GM23338 (cell line): Measurements from ENCODE around the gene NTNG1.

Experiments
- CREB1 ChIP-seq: fragments of 250-450 bp; sonication (Bioruptor Pico); IDR thresholded peaks from 2 replicates; pipeline ENCODE4 v1.5.0; 2020; ENCODE audit warnings: low read depth, mild to moderate bottlenecking, moderate library complexity
- EZH2 ChIP-seq: fragments of 200-600 bp; sonication (generic); IDR thresholded peaks from one replicate; pipeline ENCODE4 v1.8.0; 2017; ENCODE audit warnings: antibody characterized with exemption, mild to moderate bottlenecking, low read depth; ENCODE audit not compliant: unreplicated experiment
- EZH2phosphoT487 ChIP-seq: fragments of 200-600 bp; sonication (generic); IDR thresholded peaks from one replicate; pipeline ENCODE4 v1.8.1; 2018; ENCODE audit warnings: antibody characterized with exemption; ENCODE audit not compliant: unreplicated experiment
- JUNB ChIP-seq: IDR thresholded peaks from one replicate; pipeline ENCODE4 v1.6.1; 2016; ENCODE audit warnings: antibody characterized with exemption; ENCODE audit not compliant: unreplicated experiment
- NANOG ChIP-seq: IDR thresholded peaks from 2 replicates; pipeline ENCODE4 v1.6.1; 2016; ENCODE audit warnings: antibody characterized with exemption, borderline replicate concordance
- POLR2AphosphoS5 ChIP-seq: IDR thresholded peaks from 2 replicates; pipeline ENCODE4 v1.6.1; 2016; ENCODE audit warnings: antibody characterized with exemption, low read depth
- ZNF114 ChIP-seq: fragments of 250-450 bp; sonication (Bioruptor Pico); IDR thresholded peaks from 2 replicates; pipeline ENCODE4 v1.5.0; 2020; ENCODE audit warnings: mild to moderate bottlenecking, moderate library complexity
- TF ChIP-seq, protein P1 (sequence below), 2 experiments: fragments of 200-600 bp in 1 of 2; sonication (generic) in 1 of 2; conservative IDR thresholded peaks; 2 replicates each; pipeline versions ENCODE4 v1.5.1 to v1.6.1; 2016 to 2017; ENCODE audit warnings: antibody characterized with exemption in 2 of 2, low read depth in 2 of 2, mild to moderate bottlenecking in 2 of 2, moderate library complexity in 1 of 2
- TF ChIP-seq, protein P2 (sequence below): IDR thresholded peaks from one replicate; pipeline ENCODE4 v1.6.1; 2018; ENCODE audit warnings: antibody characterized with exemption; ENCODE audit not compliant: unreplicated experiment

DNA sequence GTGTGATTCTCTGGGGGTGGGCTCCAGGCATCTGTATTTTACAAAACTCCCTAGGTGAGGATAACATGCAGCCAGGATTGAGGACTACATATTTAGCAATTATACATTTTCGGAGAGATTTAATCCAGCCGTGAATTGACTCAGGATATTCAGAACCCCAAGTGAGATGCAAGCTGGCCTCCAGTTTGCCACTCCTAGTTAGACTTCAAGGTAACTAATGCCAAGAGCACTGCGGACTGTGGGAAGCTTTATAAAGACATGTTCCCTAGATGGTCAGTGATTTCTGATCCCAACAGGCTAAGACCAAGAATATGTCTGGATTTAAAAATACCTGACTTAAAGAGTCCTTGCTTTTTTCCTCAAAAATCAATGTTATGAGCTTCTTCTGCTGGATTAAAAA, 308.5 kb downstream of the NTNG1 start:
- TF ChIP-seq CREB1 (no peak), EZH2 (no peak), POLR2AphosphoS5 (no peak), EZH2phosphoT487 (no peak), JUNB (no peak), NANOG (no peak), ZNF114 (CRISPR knock-in tag) (no peak)
- TF ChIP-seq, protein P1, sequence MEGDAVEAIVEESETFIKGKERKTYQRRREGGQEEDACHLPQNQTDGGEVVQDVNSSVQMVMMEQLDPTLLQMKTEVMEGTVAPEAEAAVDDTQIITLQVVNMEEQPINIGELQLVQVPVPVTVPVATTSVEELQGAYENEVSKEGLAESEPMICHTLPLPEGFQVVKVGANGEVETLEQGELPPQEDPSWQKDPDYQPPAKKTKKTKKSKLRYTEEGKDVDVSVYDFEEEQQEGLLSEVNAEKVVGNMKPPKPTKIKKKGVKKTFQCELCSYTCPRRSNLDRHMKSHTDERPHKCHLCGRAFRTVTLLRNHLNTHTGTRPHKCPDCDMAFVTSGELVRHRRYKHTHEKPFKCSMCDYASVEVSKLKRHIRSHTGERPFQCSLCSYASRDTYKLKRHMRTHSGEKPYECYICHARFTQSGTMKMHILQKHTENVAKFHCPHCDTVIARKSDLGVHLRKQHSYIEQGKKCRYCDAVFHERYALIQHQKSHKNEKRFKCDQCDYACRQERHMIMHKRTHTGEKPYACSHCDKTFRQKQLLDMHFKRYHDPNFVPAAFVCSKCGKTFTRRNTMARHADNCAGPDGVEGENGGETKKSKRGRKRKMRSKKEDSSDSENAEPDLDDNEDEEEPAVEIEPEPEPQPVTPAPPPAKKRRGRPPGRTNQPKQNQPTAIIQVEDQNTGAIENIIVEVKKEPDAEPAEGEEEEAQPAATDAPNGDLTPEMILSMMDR (conservative IDR thresholded peaks at IDR 0.05; ENCODE audit: low read depth in 2 of 2), result no peak
- TF ChIP-seq, protein P2, sequence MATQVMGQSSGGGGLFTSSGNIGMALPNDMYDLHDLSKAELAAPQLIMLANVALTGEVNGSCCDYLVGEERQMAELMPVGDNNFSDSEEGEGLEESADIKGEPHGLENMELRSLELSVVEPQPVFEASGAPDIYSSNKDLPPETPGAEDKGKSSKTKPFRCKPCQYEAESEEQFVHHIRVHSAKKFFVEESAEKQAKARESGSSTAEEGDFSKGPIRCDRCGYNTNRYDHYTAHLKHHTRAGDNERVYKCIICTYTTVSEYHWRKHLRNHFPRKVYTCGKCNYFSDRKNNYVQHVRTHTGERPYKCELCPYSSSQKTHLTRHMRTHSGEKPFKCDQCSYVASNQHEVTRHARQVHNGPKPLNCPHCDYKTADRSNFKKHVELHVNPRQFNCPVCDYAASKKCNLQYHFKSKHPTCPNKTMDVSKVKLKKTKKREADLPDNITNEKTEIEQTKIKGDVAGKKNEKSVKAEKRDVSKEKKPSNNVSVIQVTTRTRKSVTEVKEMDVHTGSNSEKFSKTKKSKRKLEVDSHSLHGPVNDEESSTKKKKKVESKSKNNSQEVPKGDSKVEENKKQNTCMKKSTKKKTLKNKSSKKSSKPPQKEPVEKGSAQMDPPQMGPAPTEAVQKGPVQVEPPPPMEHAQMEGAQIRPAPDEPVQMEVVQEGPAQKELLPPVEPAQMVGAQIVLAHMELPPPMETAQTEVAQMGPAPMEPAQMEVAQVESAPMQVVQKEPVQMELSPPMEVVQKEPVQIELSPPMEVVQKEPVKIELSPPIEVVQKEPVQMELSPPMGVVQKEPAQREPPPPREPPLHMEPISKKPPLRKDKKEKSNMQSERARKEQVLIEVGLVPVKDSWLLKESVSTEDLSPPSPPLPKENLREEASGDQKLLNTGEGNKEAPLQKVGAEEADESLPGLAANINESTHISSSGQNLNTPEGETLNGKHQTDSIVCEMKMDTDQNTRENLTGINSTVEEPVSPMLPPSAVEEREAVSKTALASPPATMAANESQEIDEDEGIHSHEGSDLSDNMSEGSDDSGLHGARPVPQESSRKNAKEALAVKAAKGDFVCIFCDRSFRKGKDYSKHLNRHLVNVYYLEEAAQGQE, result no peak
